Activated CD8-positive, alpha-beta memory T cell treated with anti-CD3 and anti-CD28 coated beads, Interleukin-2, amount 50 U/mL, for 4 hours (primary cell): ENCODE measurements around the gene CLEC2B.

Experiments
- DNase-seq: peaks from one replicate; pipeline ENCODE4 v3.0.0-alpha.2; 2020

CLEC2B gene

DNA sequence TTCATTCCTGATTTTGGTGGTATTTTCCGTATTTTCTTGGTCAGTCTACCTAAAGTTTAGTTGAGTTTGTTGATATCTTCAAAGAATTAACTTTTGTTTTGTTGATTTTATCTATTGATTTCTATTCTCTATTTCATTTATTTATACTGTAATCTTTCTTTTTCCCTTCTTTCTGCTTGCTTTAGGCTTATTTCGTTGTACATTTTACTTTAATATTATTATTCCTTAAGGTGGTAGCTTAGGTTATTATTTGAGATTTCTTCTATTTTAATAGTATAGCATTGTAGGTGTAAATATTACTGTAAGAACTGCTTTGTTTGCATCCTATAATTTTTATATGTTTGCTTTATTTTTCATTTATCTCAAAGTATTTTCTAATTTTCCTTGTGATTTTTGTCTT is 63.3 kb downstream of the CLEC2B start:
- no peak for DNase-seq
